NCI-H510A (cell line): Measurements from ENCODE around the gene SMAD6.
"Not testable (repeated sequence)": the region's sequence is repeated elsewhere in the genome, so short reads cannot be mapped to it uniquely, and the experiment has no call there.

ENCODE experiments used
- DNase-seq: peaks from one replicate; lab custom pipeline; 2025; lab: John Stamatoyannopoulos, UW

SMAD6 gene

DNA sequence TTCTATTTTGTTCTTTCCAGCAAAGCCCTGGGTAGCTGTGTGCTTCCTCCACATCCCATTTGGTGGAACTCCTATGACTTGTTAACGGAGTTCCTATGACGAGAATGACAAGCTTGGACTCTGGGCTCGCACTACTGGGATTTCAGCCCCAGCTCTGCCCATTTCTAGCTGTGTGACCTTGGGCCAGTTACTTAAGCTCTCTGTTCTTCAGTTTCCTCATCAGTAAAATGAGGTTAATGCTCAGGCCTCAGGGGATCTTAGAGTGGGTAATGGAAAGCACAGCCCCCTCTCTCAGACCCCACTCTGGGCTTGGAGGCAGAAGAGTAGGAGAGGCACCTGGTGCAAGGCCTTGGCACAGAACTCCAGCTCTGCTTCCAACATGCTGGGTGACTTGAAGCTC lies 123.1 kb downstream of the SMAD6 start:
- no peak for DNase-seq

DNA sequence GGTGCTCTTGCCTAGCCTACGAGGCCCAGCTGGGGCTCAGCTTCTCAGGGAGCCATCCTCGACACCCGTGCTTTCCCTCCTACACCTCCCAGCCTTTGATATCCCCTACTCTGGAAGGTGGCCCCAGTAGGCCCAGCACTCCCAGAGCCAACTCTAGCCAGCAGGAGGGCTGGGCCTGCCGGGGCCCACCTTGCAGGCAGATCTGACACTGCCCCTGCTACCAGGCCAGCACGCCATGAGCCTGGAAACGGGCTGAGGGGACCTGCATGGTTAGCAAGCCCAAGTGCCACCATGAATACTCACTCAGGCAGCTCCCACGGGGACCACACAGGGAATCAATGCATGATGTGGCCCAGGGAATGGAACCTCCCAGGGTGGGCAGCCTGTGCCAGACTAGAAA lies 123.7 kb downstream of the SMAD6 start:
- DNase-seq = no peak

DNA sequence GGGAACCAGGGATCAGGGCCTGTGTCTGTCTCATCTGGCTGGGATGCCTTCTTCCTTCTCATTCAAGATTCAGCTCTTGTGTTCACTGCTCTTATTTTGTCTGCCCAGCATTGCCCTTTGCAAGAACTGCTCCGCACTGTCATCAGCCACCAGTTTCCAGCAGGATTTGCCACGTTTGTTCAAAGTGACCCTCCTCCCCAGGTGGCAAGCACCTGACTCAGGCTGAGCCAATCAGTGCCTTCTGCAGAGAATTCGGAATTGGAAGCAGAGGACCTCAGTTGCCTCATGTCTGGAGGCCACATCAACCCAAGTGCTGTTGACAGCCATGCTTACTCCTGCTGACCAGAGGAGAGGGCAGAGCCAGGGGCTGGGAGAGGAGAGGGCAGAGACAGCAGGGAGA lies 124.5 kb downstream of the SMAD6 start:
- no peak for DNase-seq

DNA sequence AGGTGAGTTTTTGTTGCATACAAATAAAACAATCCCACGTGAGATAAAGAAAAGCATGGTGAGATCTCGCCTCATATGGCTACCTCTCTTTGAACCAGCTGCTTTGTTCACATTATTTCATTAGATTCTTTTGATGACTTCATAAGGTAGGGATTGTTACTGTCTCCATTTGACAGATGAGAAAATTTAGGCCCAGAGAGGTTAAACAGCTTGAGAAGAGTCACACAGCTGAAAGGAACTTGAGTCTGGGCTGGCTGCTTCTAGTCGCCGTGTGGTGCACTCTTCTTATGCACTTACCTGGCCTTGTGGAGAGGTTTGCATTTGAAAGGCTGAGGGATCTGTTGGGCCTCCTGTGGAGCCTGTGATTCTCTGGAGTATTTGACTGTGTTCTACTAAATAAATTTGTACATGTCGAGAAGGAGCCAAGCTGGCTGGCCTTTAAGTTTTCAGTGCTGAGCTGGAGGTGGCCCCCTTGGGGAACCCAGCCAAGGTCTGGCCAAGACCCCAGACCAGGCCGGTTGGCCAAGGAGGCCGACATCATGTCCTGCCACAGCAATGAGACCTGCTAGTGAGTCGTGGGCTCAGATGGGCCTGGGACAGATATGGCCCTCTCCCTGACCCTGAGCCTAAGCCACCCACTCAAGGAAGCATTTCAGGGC lies 125.1 kb downstream of the SMAD6 start:
- DNase-seq = no peak

DNA sequence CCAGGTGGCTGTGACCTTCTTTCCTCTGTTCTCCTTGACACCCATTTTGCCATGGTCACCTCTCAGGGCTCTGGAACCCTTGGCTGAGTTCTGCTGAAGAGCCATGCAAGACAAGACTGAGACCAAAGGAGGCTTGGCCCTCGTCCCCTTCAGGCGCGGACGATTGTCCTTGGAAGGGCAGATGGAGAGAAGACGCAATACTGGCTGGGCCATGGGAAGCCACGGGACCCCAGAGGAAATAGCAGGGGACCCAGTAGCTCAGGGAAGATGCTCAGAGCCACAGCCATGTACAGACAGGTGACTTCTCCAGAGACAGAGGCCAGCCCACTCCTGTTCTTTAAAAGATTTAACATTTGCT lies 125.6 kb downstream of the SMAD6 start:
- no peak for DNase-seq

DNA sequence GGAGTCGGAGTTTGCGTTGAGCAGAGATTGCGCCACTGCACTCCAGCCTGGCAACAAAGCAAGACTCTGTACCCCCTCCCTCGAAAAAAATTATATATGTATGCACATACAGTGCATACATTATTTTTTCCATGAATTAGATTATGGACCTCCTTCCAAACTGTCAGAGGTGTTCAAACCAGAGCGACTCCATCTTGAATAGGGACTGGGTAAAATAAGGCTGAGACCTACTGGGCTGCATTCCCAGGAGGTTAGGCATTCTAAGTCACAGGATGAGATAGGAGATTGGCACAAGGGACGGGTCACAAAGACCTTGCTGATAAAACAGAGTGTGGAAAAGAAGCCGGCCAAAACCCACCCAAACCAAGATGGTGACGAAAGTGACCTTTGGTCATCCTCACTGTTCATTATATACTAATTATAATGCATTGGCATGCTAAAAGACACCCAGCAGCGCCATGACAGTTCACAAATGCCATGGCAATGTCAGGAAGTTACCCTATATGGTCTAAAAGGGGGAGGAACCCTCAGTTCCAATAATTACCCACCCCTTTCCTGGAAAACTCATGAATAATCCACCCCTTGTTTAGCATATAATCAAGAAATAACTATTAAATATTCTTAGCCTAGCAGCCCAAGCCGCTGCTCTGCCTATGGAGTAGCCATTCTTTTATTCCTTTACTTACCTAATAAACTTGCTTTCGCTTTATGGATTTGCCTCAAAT lies 126.9 kb downstream of the SMAD6 start:
- not testable (repeated sequence) for DNase-seq

DNA sequence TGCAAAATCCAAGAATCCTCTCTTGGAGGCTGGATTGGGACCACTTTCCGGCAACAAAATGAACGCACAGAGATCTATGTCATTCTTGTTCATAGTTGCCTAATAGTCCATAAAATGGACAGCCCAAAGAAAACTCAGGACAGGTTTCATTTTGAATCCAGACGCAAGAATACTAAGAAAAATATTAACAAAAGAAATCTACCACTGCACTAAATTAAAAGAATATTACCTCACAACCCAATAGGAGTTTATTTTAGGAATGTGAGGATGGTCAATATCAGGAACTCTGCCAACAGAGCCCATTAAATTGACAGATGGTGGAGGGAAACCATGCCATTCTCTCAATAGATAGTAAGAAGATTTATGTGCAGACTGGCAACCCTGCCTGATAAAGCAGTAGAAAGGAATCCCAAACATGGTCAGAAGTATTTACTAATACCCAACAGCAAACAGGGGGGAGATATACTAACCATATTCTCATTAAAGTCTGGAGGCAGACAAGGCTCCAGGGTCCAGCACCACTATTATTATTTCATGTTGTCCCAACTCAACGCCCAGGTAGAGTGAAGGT lies 127.6 kb downstream of the SMAD6 start:
- no peak for DNase-seq

DNA sequence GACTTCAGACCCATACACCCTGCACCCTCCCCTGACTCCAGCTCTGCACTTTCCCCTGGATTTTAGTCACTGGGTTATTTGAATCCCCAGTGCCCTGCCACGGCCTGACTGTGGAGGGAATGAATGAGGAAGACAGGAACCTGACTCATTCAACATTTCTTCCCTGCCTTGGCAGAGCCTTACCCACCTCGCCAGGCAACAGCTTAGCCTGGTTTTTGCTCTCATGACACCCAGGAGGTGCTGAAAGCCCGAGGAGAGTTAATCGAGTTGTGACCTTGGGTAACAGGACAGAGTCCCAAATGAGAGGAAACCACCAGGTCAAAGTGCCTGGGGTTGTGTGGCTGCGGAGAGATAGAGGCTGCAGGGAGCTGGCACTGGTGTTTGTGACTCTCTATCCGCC lies 128.3 kb downstream of the SMAD6 start:
- DNase-seq = no peak

DNA sequence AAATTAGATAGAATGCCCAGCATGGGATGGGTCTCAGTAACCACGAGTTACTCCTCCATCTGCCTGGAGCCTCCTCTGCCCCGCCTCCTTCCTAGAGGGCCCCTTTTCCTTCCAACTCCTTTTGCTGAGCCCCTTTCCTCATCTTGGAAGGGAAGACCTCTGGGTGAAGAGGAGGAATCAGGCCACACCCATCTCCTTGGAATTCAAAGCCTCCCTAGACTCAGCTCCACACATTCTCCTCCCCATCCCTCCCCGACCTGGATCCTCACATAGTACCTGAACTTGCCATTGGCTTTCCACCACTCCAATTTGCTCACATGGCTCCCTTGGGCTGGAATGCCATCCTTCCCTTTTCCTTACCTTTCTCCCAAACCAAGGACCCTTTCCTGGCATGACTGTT lies 128.8 kb downstream of the SMAD6 start:
- no peak for DNase-seq

DNA sequence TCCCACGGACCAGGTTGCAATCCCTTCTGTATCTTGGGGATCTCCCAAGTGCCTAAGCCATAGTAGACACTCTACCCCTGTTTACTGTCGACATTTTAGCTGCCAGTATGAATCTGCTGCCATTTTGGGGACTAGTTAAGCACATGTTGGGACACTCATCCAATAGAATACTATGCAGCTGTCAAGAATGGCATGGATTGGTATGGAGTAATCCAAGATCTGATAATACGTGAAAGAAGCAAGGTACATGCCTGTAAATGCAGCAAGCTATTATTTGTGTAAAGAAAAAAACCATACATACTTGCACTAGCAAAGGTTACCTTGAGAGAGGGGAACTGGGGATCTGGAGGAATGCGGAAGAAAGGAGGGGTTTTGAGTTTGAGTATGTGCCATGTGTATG lies 129.3 kb downstream of the SMAD6 start:
- DNase-seq = no peak

DNA sequence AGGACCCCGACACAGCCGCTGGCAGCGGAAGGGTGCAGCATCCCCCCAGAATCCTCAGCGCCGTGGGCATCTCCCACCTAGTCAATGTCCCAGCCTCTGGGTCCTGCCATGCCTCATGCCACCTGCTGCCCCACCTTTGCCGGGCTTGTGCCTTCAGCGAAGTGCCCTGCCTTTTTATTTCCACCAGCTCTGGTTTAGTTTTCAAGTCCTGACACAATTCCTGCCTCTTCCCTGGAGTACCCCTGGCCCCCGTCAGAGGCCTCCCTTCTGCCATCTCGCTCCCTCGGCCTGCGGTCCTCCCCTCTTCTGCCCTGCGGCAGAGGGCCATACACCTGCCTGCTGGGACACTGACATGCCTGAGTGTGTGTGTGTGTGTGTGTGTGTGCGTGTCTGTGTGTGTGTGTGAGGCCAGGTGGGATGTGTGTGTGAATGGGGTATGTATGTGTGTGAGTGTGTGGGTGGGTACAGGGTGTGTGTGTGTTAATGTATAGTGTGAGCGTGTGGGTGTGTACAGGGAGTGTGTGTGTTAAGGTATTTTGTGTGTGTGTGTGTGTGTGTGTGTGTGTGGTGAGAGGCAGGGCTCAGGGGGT lies 129.9 kb downstream of the SMAD6 start:
- DNase-seq = no peak
